Naive thymus-derived CD4-positive, alpha-beta T cell (primary cell): Measurements from ENCODE around the gene KNDC1. TPM values are rescaled to one million over a fixed set of nuclear protein-coding genes. Genes with fewer than 3 reads are reported as not detected.

Experiments used
- ATAC-seq: fragments of 150-1000 bp; cut with Tn5 transposase; 2 replicates; pipeline ENCODE4 v1.10.0; 2021; ENCODE audit warnings: mild to moderate bottlenecking, moderate library complexity
- CTCF ChIA-PET: fragments of 350-600 bp; sonication (Branson Sonifier 250); formaldehyde crosslinking; loops from one replicate; lab custom pipeline; 2021; ENCODE audit warnings: antibody characterized with exemption; lab: Charles Lee
- POLR2A ChIA-PET: fragments of 350-600 bp; sonication (Branson Sonifier 250); formaldehyde crosslinking; loops from one replicate; lab custom pipeline; 2021; ENCODE audit warnings: antibody characterized with exemption, inconsistent platforms; lab: Charles Lee
- DNase-seq, 9 donors: peaks; one replicate each; pipeline versions ENCODE4 v3.0.0 to v3.0.0-alpha.2; 2020 to 2022; ENCODE audit warnings: mixed read lengths in 1 of 9
- H3K27ac ChIP-seq: one replicate; pipeline ENCODE4 v1.7.0; 2013; ENCODE audit warnings: mild to moderate bottlenecking, low read depth, low read length, moderate library complexity
- H3K27me3 ChIP-seq, 2 donors: one replicate each; pipeline ENCODE4 v1.7.0; 2013; ENCODE audit warnings: low read length in 2 of 2, mild to moderate bottlenecking in 2 of 2, moderate library complexity in 2 of 2; ENCODE audit not compliant: control insufficient read depth in 2 of 2, insufficient read depth in 2 of 2
- H3K36me3 ChIP-seq, 3 experiments: 1 replicate in 2 of 3; 2 replicates in 1 of 3; pipeline ENCODE4 v1.7.0; 2013; ENCODE audit warnings: low read length in 3 of 3, mild to moderate bottlenecking in 3 of 3, moderate library complexity in 1 of 3; ENCODE audit not compliant: insufficient read depth in 3 of 3, control insufficient read depth in 2 of 3
- H3K4me1 ChIP-seq, 2 donors: one replicate each; pipeline ENCODE4 v1.7.0; 2013; ENCODE audit warnings: low read length in 2 of 2, mild to moderate bottlenecking in 2 of 2, moderate library complexity in 1 of 2; ENCODE audit not compliant: control insufficient read depth in 2 of 2, insufficient read depth in 2 of 2
- H3K4me3 ChIP-seq: 2 replicates; pipeline ENCODE4 v1.7.0; 2013; ENCODE audit warnings: mild to moderate bottlenecking, low read length
- H3K9me3 ChIP-seq, 3 experiments: 1 replicate in 2 of 3; 2 replicates in 1 of 3; pipeline ENCODE4 v1.7.0; 2013; ENCODE audit warnings: low read length in 3 of 3; ENCODE audit not compliant: control insufficient read depth in 2 of 3
- H3K27ac Mint-ChIP-seq, 9 donors: one replicate each; pipeline ENCODE4 v1.8.0; 2020 to 2022; ENCODE audit warnings: mixed read lengths in 9 of 9, mild to moderate bottlenecking in 8 of 9, moderate library complexity in 5 of 9, inconsistent platforms in 2 of 9
- H3K27me3 Mint-ChIP-seq, 5 donors: one replicate each; pipeline ENCODE4 v1.8.0; 2021 to 2022; ENCODE audit warnings: mixed read lengths in 5 of 5, mild to moderate bottlenecking in 1 of 5
- H3K36me3 Mint-ChIP-seq, 5 donors: one replicate each; pipeline ENCODE4 v1.8.0; 2020 to 2022; ENCODE audit warnings: mixed read lengths in 5 of 5, mild to moderate bottlenecking in 3 of 5, inconsistent platforms in 1 of 5
- H3K4me1 Mint-ChIP-seq, 7 donors: one replicate each; pipeline ENCODE4 v1.8.0; 2020 to 2022; ENCODE audit warnings: mixed read lengths in 7 of 7, mild to moderate bottlenecking in 3 of 7, inconsistent platforms in 1 of 7
- H3K4me3 Mint-ChIP-seq, 10 donors: one replicate each; pipeline ENCODE4 v1.8.0; 2020 to 2022; ENCODE audit warnings: mild to moderate bottlenecking in 10 of 10, mixed read lengths in 10 of 10, moderate library complexity in 6 of 10, inconsistent platforms in 2 of 10
- H3K9me3 Mint-ChIP-seq, 11 donors: one replicate each; pipeline ENCODE4 v1.8.0; 2020 to 2022; ENCODE audit warnings: mixed read lengths in 11 of 11, mild to moderate bottlenecking in 4 of 11, inconsistent platforms in 1 of 11, moderate library complexity in 1 of 11
- intact Hi-C, 2 donors: fragments of 100-400 bp; cut with micrococcal nuclease; formaldehyde crosslinking; loops; one replicate each; pipeline ENCODE4 v1.15.1; 2023
- microRNA-seq: library from miRNA; unstranded; fragments of <30 nt; microRNA quantifications from one replicate; pipeline ENCODE4 v1.2.0, GENCODE V29; 2022; ENCODE audit warnings: borderline microRNAs expressed
- polyA plus RNA-seq, 2 donors: library from polyadenylated mRNA; unstranded; fragments of 300-500 nt; fragmentation: Illumina TruSeq; gene quantifications; one replicate each; pipeline ENCODE4 v1.2.3, GENCODE V29; 2021
- total RNA-seq, 6 experiments: library from RNA in 5 of 6; stranded (reverse) in 5 of 6; gene quantifications; 1 replicate in 5 of 6; 2 replicates in 1 of 6; pipeline ENCODE4 v1.2.3 and lab custom pipeline; 2021 to 2026

KNDC1 gene
- total and polyA plus RNA-seq, 7 experiments from 2014 or later, result 0.05 to 3.6 (median 0.60) TPM; not detected in 3

GRCh38 chr10:133273534-133274143 is 113.6 kb downstream of the KNDC1 start:
- no peak for ATAC-seq
- peak overlapping the region; percentile 52 for H3K27ac ChIP-seq

GRCh38 chr10:133274751-133275683 is 115.0 kb downstream of the KNDC1 start:
- Mint-ChIP-seq H3K27me3 (no peaks in the 10 kb centered on the region), H3K27ac (peak overlapping the region; percentile 83 to 96 (median 91)), H3K4me3 (peak overlapping the region; percentile 84 to 92 (median 88)), H3K9me3 (no peaks in the 10 kb centered on the region), H3K4me1 (peaks cover 11 to 36% (median 21%) of the 10 kb centered on the region in 7 donors), H3K36me3 (peaks cover 0 to 5% (median 0%) of the 10 kb centered on the region in 5 donors)
- peak overlapping the region; percentile 80 for H3K4me3 ChIP-seq
- intact Hi-C loops, result loop anchor here (1.0 to 5.0 kb wide), 6 partner anchors 11 to 1118 kb away; no protein-coding TSS in a partner anchor
- ATAC-seq, result peak; percentile 67
- DNase-seq, result peak; percentile 55 to 91 (median 73)
- peaks cover 22 to 34% of the 10 kb centered on the region in 2 donors for H3K4me1 ChIP-seq
- H3K27ac ChIP-seq, result peak overlapping the region; percentile 80
- ChIA-PET CTCF (interaction anchor here (1.1 to 2.6 kb wide), 4 partner anchors 11 to 132 kb away, joined by 3 to 34 read pairs (median 5); no protein-coding TSS in a partner anchor), POLR2A (interaction anchor here (0.8 to 4.5 kb wide), 3 partner anchors 13 to 24 kb away, joined by 3 to 37 read pairs (median 8); no protein-coding TSS in a partner anchor)
- no peaks in the 10 kb centered on the region for H3K9me3 ChIP-seq
- peaks cover 0 to 43% (median 0%) of the 10 kb centered on the region in 3 experiments for H3K36me3 ChIP-seq
- H3K27me3 ChIP-seq, result no peaks in the 10 kb centered on the region

More at GRCh38 chr10:133273534-133274143, 113.6 kb downstream of the KNDC1 start:
- intact Hi-C loops, result no loop called here
- Mint-ChIP-seq H3K9me3 (no peaks in the 10 kb centered on the region), H3K36me3 (peaks cover 0 to 5% (median 0%) of the 10 kb centered on the region in 5 donors), H3K4me3 (peak overlapping the region in 1 of 10 donors; percentile 52), H3K27ac (peak overlapping the region in 1 of 9 donors; percentile 52), H3K27me3 (no peaks in the 10 kb centered on the region), H3K4me1 (peaks cover 8 to 26% (median 17%) of the 10 kb centered on the region in 7 donors)
- H3K4me1 ChIP-seq, result peaks cover 16 to 22% of the 10 kb centered on the region in 2 donors
- POLR2A ChIA-PET, result interaction anchor here (4.5 kb wide), 1 partner anchor 12 kb away, joined by 37 read pairs; no protein-coding TSS in a partner anchor
- no peaks in the 10 kb centered on the region for H3K9me3 ChIP-seq
- no peak overlapping the region for H3K4me3 ChIP-seq
- no peaks in the 10 kb centered on the region for H3K27me3 ChIP-seq
- DNase-seq, result no peak
- CTCF ChIA-PET, result interaction anchor here (1.5 kb wide), 1 partner anchor 12 kb away, joined by 4 read pairs; no protein-coding TSS in a partner anchor
- H3K36me3 ChIP-seq, result peaks cover 0 to 50% (median 0%) of the 10 kb centered on the region in 3 experiments

GRCh38 chr10:133275684-133276092 is 115.7 kb downstream of the KNDC1 start:
- Mint-ChIP-seq H3K4me3 (peak overlapping the region; percentile 84 to 92 (median 88)), H3K4me1 (peaks cover 11 to 36% (median 21%) of the 10 kb centered on the region in 7 donors), H3K36me3 (peaks cover 0 to 5% (median 0%) of the 10 kb centered on the region in 5 donors), H3K9me3 (no peaks in the 10 kb centered on the region), H3K27me3 (no peaks in the 10 kb centered on the region), H3K27ac (peak overlapping the region; percentile 83 to 96 (median 91))
- ChIA-PET POLR2A (interaction anchor here (0.8 to 4.5 kb wide), 3 partner anchors 14 to 24 kb away, joined by 3 to 37 read pairs (median 8); no protein-coding TSS in a partner anchor), CTCF (interaction anchor here (1.2 to 2.6 kb wide), 3 partner anchors 12 to 32 kb away, joined by 5 to 34 read pairs (median 5); no protein-coding TSS in a partner anchor)
- peak; percentile 21 for ATAC-seq
- peak overlapping the region; percentile 80 for H3K27ac ChIP-seq
- H3K27me3 ChIP-seq, result no peaks in the 10 kb centered on the region
- H3K36me3 ChIP-seq, result peaks cover 0 to 42% (median 0%) of the 10 kb centered on the region in 3 experiments
- peak in 6 of 9 donors; percentile 21 to 60 (median 40) for DNase-seq
- no peaks in the 10 kb centered on the region for H3K9me3 ChIP-seq
- intact Hi-C loops, result loop anchor here (1.0 to 5.0 kb wide), 6 partner anchors 11 to 1118 kb away; no protein-coding TSS in a partner anchor
- peaks cover 22 to 34% of the 10 kb centered on the region in 2 donors for H3K4me1 ChIP-seq
- H3K4me3 ChIP-seq, result peak overlapping the region; percentile 80

Small RNA genes lying within 50 kb of the gene (microRNA-seq; reads per million reads assigned to microRNA genes)
- gene MIR202, result not detected

Other genes starting within 250 kb of the KNDC1 start
- under 1 TPM in 1 of 5 experiments, not detected in 4; 0.05 TPM for gene CFAP46, start 217.6 kb upstream of the KNDC1 start, total RNA-seq
- not detected for gene CFAP46, start 217.6 kb upstream of the KNDC1 start, polyA plus RNA-seq
- not detected for gene ADGRA1, start 72.3 kb upstream of the KNDC1 start, total RNA-seq
- not detected for gene ADGRA1, start 72.3 kb upstream of the KNDC1 start, polyA plus RNA-seq
- gene UTF1, start 70.0 kb downstream of the KNDC1 start, total RNA-seq, result under 1 TPM in 1 of 5 experiments, not detected in 4; 0.56 TPM
- not detected for gene UTF1, start 70.0 kb downstream of the KNDC1 start, polyA plus RNA-seq
- 1 to 10 TPM in 1 of 5 experiments, under 1 TPM in 1, not detected in 3; 0.85 to 5.7 TPM for gene VENTX, start 77.6 kb downstream of the KNDC1 start, total RNA-seq
- not detected for gene VENTX, start 77.6 kb downstream of the KNDC1 start, polyA plus RNA-seq
- 100 to 1,000 TPM in 2 of 5 experiments, 10 to 100 TPM in 3; 19.5 to 239 (median 87.6) TPM for gene ADAM8, start 116.6 kb downstream of the KNDC1 start, total RNA-seq
- gene ADAM8, start 116.6 kb downstream of the KNDC1 start, polyA plus RNA-seq, result 10 to 100 TPM; 22.7 to 27.8 TPM
- gene TUBGCP2, start 148.7 kb downstream of the KNDC1 start, total RNA-seq, result 10 to 100 TPM; 67.7 to 97.0 (median 69.5) TPM
- gene TUBGCP2, start 148.7 kb downstream of the KNDC1 start, polyA plus RNA-seq, result 10 to 100 TPM; 29.6 to 32.6 TPM
- 10 to 100 TPM; 29.6 to 49.8 (median 32.8) TPM for gene ZNF511, start 148.7 kb downstream of the KNDC1 start, total RNA-seq
- gene ZNF511, start 148.7 kb downstream of the KNDC1 start, polyA plus RNA-seq, result 10 to 100 TPM; 78.9 to 88.1 TPM
- 1 to 10 TPM in 4 of 5 experiments, not detected in 1; 1.5 to 5.1 (median 3.4) TPM for gene CALY, start 176.7 kb downstream of the KNDC1 start, total RNA-seq
- gene CALY, start 176.7 kb downstream of the KNDC1 start, polyA plus RNA-seq, result under 1 TPM; 0.33 to 0.91 TPM
- gene PRAP1, start 187.2 kb downstream of the KNDC1 start, total RNA-seq, result not detected
- gene PRAP1, start 187.2 kb downstream of the KNDC1 start, polyA plus RNA-seq, result not detected
- gene FUOM, start 197.8 kb downstream of the KNDC1 start, total RNA-seq, result 10 to 100 TPM; 11.2 to 24.6 (median 16.9) TPM
- 10 to 100 TPM; 21.9 to 22.9 TPM for gene FUOM, start 197.8 kb downstream of the KNDC1 start, polyA plus RNA-seq
- gene ECHS1, start 213.1 kb downstream of the KNDC1 start, total RNA-seq, result 10 to 100 TPM; 17.5 to 39.8 (median 28.9) TPM
- gene ECHS1, start 213.1 kb downstream of the KNDC1 start, polyA plus RNA-seq, result 100 to 1,000 TPM in 1 of 2 donors, 10 to 100 TPM in 1; 81.9 to 104 TPM
- 1 to 10 TPM; 1.6 to 9.8 (median 7.7) TPM for gene PAOX, start 219.0 kb downstream of the KNDC1 start, total RNA-seq
- gene PAOX, start 219.0 kb downstream of the KNDC1 start, polyA plus RNA-seq, result 1 to 10 TPM; 6.1 to 8.7 TPM
- gene MTG1, start 233.9 kb downstream of the KNDC1 start, total RNA-seq, result 10 to 100 TPM; 51.0 to 67.1 (median 57.2) TPM
- 10 to 100 TPM; 25.6 to 40.7 TPM for gene MTG1, start 233.9 kb downstream of the KNDC1 start, polyA plus RNA-seq